Tibial artery (tissue), 4 donors: ENCODE data around the gene RAB42.

ENCODE experiments used
- DNase-seq, 2 donors: peaks; one replicate each; pipeline ENCODE4 v3.0.0-alpha.2; 2019
- H3K27ac ChIP-seq, 2 donors: fragments of 200-600 bp; sonication (generic) in 1 of 2; 1 replicate in 1 of 2; 2 replicates in 1 of 2; pipeline ENCODE4 v1.5.1; 2018 to 2019; ENCODE audit warnings: mild to moderate bottlenecking in 1 of 2
- H3K27me3 ChIP-seq, 2 donors: fragments of 200-600 bp; sonication (generic) in 1 of 2; one replicate each; pipeline versions ENCODE4 v1.5.1 to v1.6.0; 2016 to 2019
- H3K36me3 ChIP-seq, 3 donors: fragments of 200-600 bp; sonication (generic) in 2 of 3; one replicate each; pipeline ENCODE4 v1.5.1; 2016 to 2019; ENCODE audit warnings: mild to moderate bottlenecking in 2 of 3
- H3K4me1 ChIP-seq, 4 donors: fragments of 200-600 bp; sonication (generic) in 2 of 4; 1 replicate in 3 of 4; 2 replicates in 1 of 4; pipeline ENCODE4 v1.5.1; 2016 to 2019
- H3K4me3 ChIP-seq, 2 donors: fragments of 200-600 bp; sonication (generic) in 1 of 2; 1 replicate in 1 of 2; 2 replicates in 1 of 2; pipeline ENCODE4 v1.5.1; 2018 to 2019; ENCODE audit warnings: mild to moderate bottlenecking in 2 of 2
- H3K9me3 ChIP-seq, 3 donors: fragments of 200-600 bp; sonication (generic) in 1 of 3; one replicate each; pipeline ENCODE4 v1.5.1; 2016 to 2019
- CTCF ChIP-seq, 2 experiments: fragments of 200-600 bp in 1 of 2; fragments of 450-650 bp in 1 of 2; IDR thresholded peaks; one replicate each; pipeline ENCODE4 v1.5.1; 2017 to 2019; ENCODE audit warnings: antibody characterized with exemption in 2 of 2, mild to moderate bottlenecking in 1 of 2, moderate library complexity in 1 of 2
- intact Hi-C: fragments of 100-400 bp; cut with DNase I; formaldehyde crosslinking; loops from one replicate; pipeline ENCODE4 v1.15.0; 2023; ENCODE audit warnings: low total_unique reads

Gene RAB42

GRCh38 chr1:28604962-28605361, 12.9 kb downstream of the RAB42 start:
- Histone ChIP-seq H3K27ac (no peak overlapping the region), H3K4me1 (peaks cover 0 to 13% (median 5%) of the 10 kb centered on the region in 4 donors), H3K36me3 (peaks cover 40 to 82% (median 51%) of the 10 kb centered on the region in 3 donors), H3K4me3 (no peak overlapping the region), H3K9me3 (no peaks in the 10 kb centered on the region), H3K27me3 (no peaks in the 10 kb centered on the region)
- TF ChIP-seq CTCF (IDR thresholded peaks at IDR 0.05), result no peak
- DNase-seq, result no peak
- intact Hi-C loops, result loop anchor here (10.0 kb wide), 1 partner anchor 210 kb away; no protein-coding TSS in a partner anchor

- TF ChIP-seq CTCF (IDR thresholded peaks at IDR 0.05), result no peak
- H3K36me3 ChIP-seq, result peaks cover 55 to 94% (median 66%) of the 10 kb centered on the region in 3 donors
- intact Hi-C loops, result loop anchor here (10.0 kb wide), 1 partner anchor 212 kb away; no protein-coding TSS in a partner anchor
These were observed 14.7 kb downstream of the RAB42 start for GRCh38 chr1:28606771-28607170.

GRCh38 chr1:28613175-28613574, 21.1 kb downstream of the RAB42 start:
- Histone ChIP-seq H3K9me3 (no peaks in the 10 kb centered on the region), H3K27ac (no peak overlapping the region), H3K27me3 (no peaks in the 10 kb centered on the region), H3K36me3 (peaks cover 70 to 99% (median 81%) of the 10 kb centered on the region in 3 donors), H3K4me3 (no peak overlapping the region), H3K4me1 (no peaks in the 10 kb centered on the region)
- no peak for DNase-seq
- intact Hi-C loops, result no loop called here
- TF ChIP-seq CTCF (IDR thresholded peaks at IDR 0.05), result no peak

More at GRCh38 chr1:28606771-28607170, 14.7 kb downstream of the RAB42 start:
- Histone ChIP-seq H3K27ac (no peak overlapping the region), H3K4me3 (no peak overlapping the region), H3K27me3 (no peaks in the 10 kb centered on the region), H3K4me1 (peaks cover 0 to 7% (median 4%) of the 10 kb centered on the region in 4 donors), H3K9me3 (no peaks in the 10 kb centered on the region)
- DNase-seq, result no peak

- intact Hi-C loops, result no loop called here
- Histone ChIP-seq H3K27ac (no peak overlapping the region), H3K27me3 (no peaks in the 10 kb centered on the region), H3K9me3 (no peaks in the 10 kb centered on the region), H3K4me3 (no peak overlapping the region), H3K36me3 (no peaks in the 10 kb centered on the region), H3K4me1 (no peaks in the 10 kb centered on the region)
- TF ChIP-seq CTCF (IDR thresholded peaks at IDR 0.05), result no peak
- DNase-seq, result no peak
These were observed 39.6 kb downstream of the RAB42 start for GRCh38 chr1:28631713-28632112.

- no peak for DNase-seq
- no peak overlapping the region for H3K4me3 ChIP-seq
- H3K36me3 ChIP-seq, result no peaks in the 10 kb centered on the region
- no peaks in the 10 kb centered on the region for H3K27me3 ChIP-seq
- H3K9me3 ChIP-seq, result no peaks in the 10 kb centered on the region
- TF ChIP-seq CTCF (IDR thresholded peaks at IDR 0.05), result no peak
- intact Hi-C loops, result no loop called here
- H3K27ac ChIP-seq, result no peak overlapping the region
- no peaks in the 10 kb centered on the region for H3K4me1 ChIP-seq
These were observed 40.5 kb downstream of the RAB42 start for GRCh38 chr1:28632560-28632959.

GRCh38 chr1:28640766-28641165, 48.7 kb downstream of the RAB42 start:
- H3K4me3 ChIP-seq, result no peak overlapping the region
- H3K27me3 ChIP-seq, result no peaks in the 10 kb centered on the region
- H3K9me3 ChIP-seq, result no peaks in the 10 kb centered on the region
- intact Hi-C loops, result loop anchor here (10.0 kb wide), 1 partner anchor 234 kb away; no protein-coding TSS in a partner anchor
- no peak for TF ChIP-seq CTCF (IDR thresholded peaks at IDR 0.05)
- peaks cover 0 to 28% (median 19%) of the 10 kb centered on the region in 4 donors for H3K4me1 ChIP-seq
- H3K27ac ChIP-seq, result no peak overlapping the region
- no peak for DNase-seq
- H3K36me3 ChIP-seq, result no peaks in the 10 kb centered on the region
